Common myeloid progenitor, CD34-positive (primary cell): ENCODE results near the gene SLC2A4.

Experiments
- CTCF ChIA-PET: fragments of 350-600 bp; sonication (Branson Sonifier 250); formaldehyde crosslinking; loops from one replicate; lab custom pipeline; 2021; ENCODE audit warnings: antibody characterized with exemption; lab: Charles Lee
- POLR2A ChIA-PET: fragments of 350-600 bp; sonication (Branson Sonifier 250); formaldehyde crosslinking; loops from one replicate; lab custom pipeline; 2021; ENCODE audit warnings: antibody characterized with exemption; lab: Charles Lee
- DNase-seq, 3 donors: peaks; one replicate each; pipeline versions ENCODE4 v3.0.0 to v3.0.0-alpha.2; 2013
- H3K27ac ChIP-seq, 2 experiments: 1 replicate in 1 of 2; 2 replicates in 1 of 2; pipeline ENCODE4 v1.7.0; 2013; ENCODE audit warnings: inconsistent platforms in 2 of 2, low read length in 2 of 2, mild to moderate bottlenecking in 2 of 2, low read depth in 1 of 2, moderate library complexity in 1 of 2; ENCODE audit not compliant: severe bottlenecking in 2 of 2, insufficient read depth in 1 of 2, poor library complexity in 1 of 2
- H3K27me3 ChIP-seq, 5 experiments: replicated peaks in 2 of 5; 1 replicate in 3 of 5; 2 replicates in 2 of 5; pipeline versions ENCODE4 v1.6.1 to v1.7.0; 2013; ENCODE audit warnings: low read length in 4 of 5, mild to moderate bottlenecking in 2 of 5, moderate library complexity in 2 of 5, inconsistent platforms in 1 of 5; ENCODE audit not compliant: insufficient read depth in 5 of 5, control insufficient read depth in 4 of 5
- H3K36me3 ChIP-seq, 4 experiments: 1 replicate in 2 of 4; 2 replicates in 2 of 4; pipeline versions ENCODE4 v1.6.1 to v1.7.0; 2013; ENCODE audit warnings: low read length in 3 of 4, control low read depth in 1 of 4, mild to moderate bottlenecking in 1 of 4; ENCODE audit not compliant: control insufficient read depth in 4 of 4, insufficient read depth in 4 of 4
- H3K4me1 ChIP-seq, 4 experiments: 1 replicate in 3 of 4; 2 replicates in 1 of 4; pipeline versions ENCODE4 v1.6.1 to v1.7.1; 2013; ENCODE audit warnings: low read length in 3 of 4, mild to moderate bottlenecking in 3 of 4, control low read depth in 1 of 4, inconsistent platforms in 1 of 4, moderate library complexity in 1 of 4; ENCODE audit not compliant: control insufficient read depth in 4 of 4, insufficient read depth in 4 of 4; ENCODE audit errors: control extremely low read depth in 1 of 4
- H3K4me3 ChIP-seq, 7 experiments: 1 replicate in 4 of 7; 2 replicates in 3 of 7; pipeline versions ENCODE4 v1.5.1 to v1.7.0; 2013; ENCODE audit warnings: mild to moderate bottlenecking in 7 of 7, low read length in 6 of 7, moderate library complexity in 6 of 7, inconsistent platforms in 2 of 7, low read depth in 2 of 7, control low read depth in 1 of 7; ENCODE audit not compliant: insufficient read depth in 4 of 7, control insufficient read depth in 1 of 7; ENCODE audit errors: extremely low read depth in 1 of 7
- H3K9me3 ChIP-seq, 5 experiments: 1 replicate in 4 of 5; 2 replicates in 1 of 5; pipeline versions ENCODE4 v1.6.1 to v1.7.1; 2013; ENCODE audit warnings: low read length in 4 of 5, mild to moderate bottlenecking in 2 of 5, inconsistent platforms in 1 of 5, low read depth in 1 of 5, moderate library complexity in 1 of 5; ENCODE audit not compliant: control insufficient read depth in 4 of 5, insufficient read depth in 2 of 5; ENCODE audit errors: control extremely low read depth in 1 of 5
- WGBS: methylation state at CpG from one replicate; pipeline ENCODE4 v1.1.5; 2013; ENCODE audit not compliant: insufficient coverage; 5-methylcytosine and 5-hydroxymethylcytosine counted together

SLC2A4 gene

DNA sequence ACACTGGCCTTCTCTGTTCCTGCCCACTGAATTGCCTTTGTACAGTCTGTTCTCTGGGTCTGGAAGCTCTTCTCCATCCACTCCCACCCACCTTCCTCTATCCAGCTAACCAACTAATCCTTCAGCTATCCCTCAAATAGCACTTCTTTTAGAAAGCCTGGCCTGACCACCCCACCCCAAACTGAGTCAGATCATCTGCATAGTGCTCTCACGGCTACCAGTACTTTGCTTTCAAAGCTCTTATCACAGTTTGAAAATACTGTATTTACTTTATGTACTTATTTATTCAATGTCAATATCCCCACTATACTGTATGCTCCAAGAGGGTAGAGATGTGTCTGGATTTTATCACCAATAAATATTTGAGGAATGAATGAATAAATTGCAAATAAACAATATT is 14.7 kb upstream of the SLC2A4 start:
- Histone ChIP-seq H3K4me3 (no peak overlapping the region), H3K27ac (no peak overlapping the region), H3K9me3 (no peaks in the 10 kb centered on the region), H3K27me3 (peaks cover 0 to 35% (median 16%) of the 10 kb centered on the region in 5 experiments), H3K4me1 (peaks cover 0 to 20% (median 18%) of the 10 kb centered on the region in 4 experiments), H3K36me3 (no peaks in the 10 kb centered on the region)
- WGBS = no CpG with 5 or more reads among the region's 1 CpG
- POLR2A ChIA-PET = no interaction called here
- no peak for DNase-seq
- CTCF ChIA-PET = interaction anchor here (0.8 to 2.1 kb wide), 5 partner anchors 8 to 63 kb away, joined by 3 to 8 read pairs (median 3); no protein-coding TSS in a partner anchor

DNA sequence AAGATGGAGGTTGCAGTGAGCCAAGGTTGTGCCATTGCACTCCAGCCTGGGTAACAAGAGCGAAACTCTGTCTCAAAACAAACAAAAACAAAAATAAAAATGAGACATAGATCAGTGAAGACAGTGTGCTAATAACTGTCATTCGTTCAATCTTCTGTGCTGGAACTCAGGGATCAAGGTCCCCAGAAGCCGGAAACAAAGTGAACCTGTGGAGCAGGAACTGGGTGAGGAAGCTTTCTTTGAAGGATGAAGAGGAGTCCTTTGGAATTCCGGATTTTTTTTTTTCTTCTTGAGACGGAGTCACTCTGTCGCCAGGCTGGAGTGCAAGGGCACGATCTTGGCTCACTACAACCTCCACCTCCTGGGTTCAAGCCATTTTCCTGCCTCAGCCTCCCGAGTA is 2.1 kb upstream of the SLC2A4 start:
- POLR2A ChIA-PET = no interaction called here
- WGBS = 98% methylated on average over 6 of the region's 8 CpGs
- no peak overlapping the region for H3K27ac ChIP-seq

DNA sequence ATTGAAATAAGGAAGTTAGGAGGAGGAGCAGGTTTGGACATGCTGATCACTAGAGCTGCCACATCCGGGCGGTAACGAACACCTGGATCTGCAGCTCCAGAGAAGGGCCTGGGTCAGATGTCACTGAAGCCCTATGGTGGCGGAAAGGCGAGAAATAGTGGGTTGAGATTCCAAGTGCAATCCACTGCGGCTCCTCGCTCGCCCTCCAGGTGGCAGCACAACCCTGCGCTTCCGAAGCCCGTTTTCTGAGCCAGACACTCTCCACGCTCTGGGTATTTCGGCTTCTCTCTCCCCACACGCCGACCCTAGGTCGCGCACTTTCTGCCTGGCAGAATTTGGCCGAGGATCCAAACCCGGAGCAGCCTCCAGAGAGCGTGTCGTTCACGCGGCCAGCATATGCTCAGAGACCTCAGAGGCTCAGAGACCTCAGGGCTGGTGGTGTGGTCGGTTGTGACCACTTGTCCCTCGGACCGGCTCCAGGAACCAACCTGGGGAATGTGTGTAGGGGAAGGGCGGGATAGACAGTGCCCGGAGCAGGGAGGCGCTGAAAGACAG is 922 bp upstream of the SLC2A4 start:
- Histone ChIP-seq H3K27ac (no peak overlapping the region), H3K9me3 (no peaks in the 10 kb centered on the region), H3K4me3 (peak overlapping the region in 6 of 7 experiments; percentile 19 to 73 (median 62)), H3K36me3 (peaks cover 0 to 5% (median 0%) of the 10 kb centered on the region in 4 experiments), H3K27me3 (peaks cover 0 to 2% (median 0%) of the 10 kb centered on the region in 5 experiments), H3K4me1 (peaks cover 0 to 35% (median 33%) of the 10 kb centered on the region in 4 experiments)
- ChIA-PET CTCF (interaction anchor here (0.8 to 6.5 kb wide), 10 partner anchors 12 to 68 kb away, joined by 3 to 65 read pairs (median 6); partner anchors contain the start of gene ACAP1), POLR2A (interaction anchor here (0.6 to 0.9 kb wide), 2 partner anchors 16 to 39 kb away, joined by 3 to 5 read pairs; no protein-coding TSS in a partner anchor)
- under 1% methylated on average over 27 of the region's 29 CpGs for WGBS
- DNase-seq = peak; percentile 88 to 93 (median 93)

More for the DNA sequence above, 2.1 kb upstream of the SLC2A4 start:
- H3K9me3 ChIP-seq = no peaks in the 10 kb centered on the region
- H3K4me3 ChIP-seq = no peak overlapping the region
- no peak for DNase-seq
- H3K4me1 ChIP-seq = peaks cover 0 to 35% (median 33%) of the 10 kb centered on the region in 4 experiments
- peaks cover 0 to 2% (median 0%) of the 10 kb centered on the region in 5 experiments for H3K27me3 ChIP-seq
- peaks cover 0 to 2% (median 0%) of the 10 kb centered on the region in 4 experiments for H3K36me3 ChIP-seq
- CTCF ChIA-PET = interaction anchor here (0.6 to 6.5 kb wide), 6 partner anchors 13 to 75 kb away, joined by 4 to 65 read pairs (median 5); no protein-coding TSS in a partner anchor

DNA sequence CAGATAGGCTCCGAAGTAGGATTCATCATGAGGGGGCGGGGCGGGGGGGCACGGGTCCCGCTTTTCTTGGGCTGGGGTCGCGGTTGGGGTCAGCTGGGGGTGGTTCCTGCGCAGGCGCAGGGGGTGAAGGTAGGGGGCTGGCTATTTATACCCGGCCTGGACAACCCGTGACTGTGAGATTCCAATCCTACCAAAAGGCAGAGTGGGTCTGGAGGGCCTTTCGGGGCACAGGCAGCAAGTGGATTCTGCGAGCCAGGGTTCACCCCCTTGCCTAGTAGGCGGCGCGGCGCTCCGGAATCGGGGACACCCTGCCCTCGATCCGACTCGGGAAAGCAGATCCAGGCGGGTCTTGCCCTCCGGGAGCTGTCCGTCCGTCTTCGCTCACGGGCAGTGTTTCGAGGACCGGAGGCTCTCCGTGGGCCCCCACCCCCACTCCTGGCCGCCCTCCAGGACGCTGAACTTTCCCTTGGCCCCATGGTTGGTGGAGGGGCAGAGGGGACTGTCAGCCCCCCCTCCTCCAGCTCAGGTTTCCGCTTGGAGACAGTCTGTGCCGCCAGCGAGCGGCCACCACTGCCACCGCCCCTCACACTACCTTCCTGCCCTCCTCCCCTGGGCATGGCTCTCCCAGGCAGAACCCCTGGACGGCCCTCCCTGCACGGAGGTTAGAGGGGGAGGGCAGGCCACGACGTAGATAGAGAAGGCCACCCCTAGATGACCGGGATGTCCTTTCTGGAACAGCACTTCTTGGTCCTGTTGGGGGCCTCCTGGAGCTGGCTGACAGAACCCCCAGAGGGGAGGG is 634 bp downstream of the SLC2A4 start:
- DNase-seq = peak in 2 of 3 donors; percentile 37 to 52
- Histone ChIP-seq H3K4me3 (peak overlapping the region in 6 of 7 experiments; percentile 9 to 73 (median 63)), H3K36me3 (peaks cover 0 to 5% (median 0%) of the 10 kb centered on the region in 4 experiments), H3K9me3 (no peaks in the 10 kb centered on the region), H3K4me1 (peaks cover 0 to 45% (median 41%) of the 10 kb centered on the region in 4 experiments), H3K27ac (no peak overlapping the region), H3K27me3 (no peaks in the 10 kb centered on the region)
- CTCF ChIA-PET = interaction anchor here (1.0 to 6.5 kb wide), 5 partner anchors 10 to 66 kb away, joined by 3 to 65 read pairs (median 9); no protein-coding TSS in a partner anchor
- POLR2A ChIA-PET = interaction anchor here (0.6 kb wide), 1 partner anchor 9 kb away, joined by 3 read pairs; no protein-coding TSS in a partner anchor
- WGBS = 1% methylated on average over 29 of the region's 43 CpGs

DNA sequence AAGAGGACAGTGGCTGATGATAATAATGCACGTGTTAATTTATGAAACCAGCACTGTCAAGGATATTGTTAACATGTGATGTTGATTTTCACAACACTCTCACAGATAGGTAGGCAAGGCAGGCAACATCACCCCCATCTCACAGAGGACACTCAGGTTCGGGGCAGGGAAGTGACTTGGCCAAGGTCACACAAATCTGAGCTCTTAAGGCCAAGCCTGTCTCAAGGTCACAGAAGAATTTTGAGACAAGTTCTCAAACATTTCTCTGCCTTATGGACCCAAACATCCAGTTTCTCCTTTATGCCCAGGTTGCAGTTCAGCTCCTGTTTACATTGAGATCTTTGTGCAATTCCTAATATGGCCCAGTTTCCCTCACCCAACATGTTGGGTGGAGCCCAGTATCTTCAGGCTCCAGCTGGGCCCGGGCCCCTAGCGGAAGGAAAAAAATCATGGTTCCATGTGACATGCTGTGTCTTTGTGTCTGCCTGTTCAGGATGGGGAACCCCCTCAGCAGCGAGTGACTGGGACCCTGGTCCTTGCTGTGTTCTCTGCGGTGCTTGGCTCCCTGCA is 1.3 kb downstream of the SLC2A4 start:
- Histone ChIP-seq H3K9me3 (no peaks in the 10 kb centered on the region), H3K4me1 (peaks cover 0 to 47% (median 41%) of the 10 kb centered on the region in 4 experiments), H3K36me3 (peaks cover 0 to 5% (median 0%) of the 10 kb centered on the region in 4 experiments), H3K27me3 (no peaks in the 10 kb centered on the region), H3K27ac (no peak overlapping the region), H3K4me3 (peak overlapping the region in 4 of 7 experiments; percentile 62 to 73 (median 68))
- 59% methylated on average over 5 of the region's 6 CpGs for WGBS
- POLR2A ChIA-PET = no interaction called here
- DNase-seq = peak in 2 of 3 donors; percentile 66 to 78
- CTCF ChIA-PET = interaction anchor here (0.8 to 6.5 kb wide), 5 partner anchors 9 to 54 kb away, joined by 3 to 65 read pairs (median 3); no protein-coding TSS in a partner anchor

DNA sequence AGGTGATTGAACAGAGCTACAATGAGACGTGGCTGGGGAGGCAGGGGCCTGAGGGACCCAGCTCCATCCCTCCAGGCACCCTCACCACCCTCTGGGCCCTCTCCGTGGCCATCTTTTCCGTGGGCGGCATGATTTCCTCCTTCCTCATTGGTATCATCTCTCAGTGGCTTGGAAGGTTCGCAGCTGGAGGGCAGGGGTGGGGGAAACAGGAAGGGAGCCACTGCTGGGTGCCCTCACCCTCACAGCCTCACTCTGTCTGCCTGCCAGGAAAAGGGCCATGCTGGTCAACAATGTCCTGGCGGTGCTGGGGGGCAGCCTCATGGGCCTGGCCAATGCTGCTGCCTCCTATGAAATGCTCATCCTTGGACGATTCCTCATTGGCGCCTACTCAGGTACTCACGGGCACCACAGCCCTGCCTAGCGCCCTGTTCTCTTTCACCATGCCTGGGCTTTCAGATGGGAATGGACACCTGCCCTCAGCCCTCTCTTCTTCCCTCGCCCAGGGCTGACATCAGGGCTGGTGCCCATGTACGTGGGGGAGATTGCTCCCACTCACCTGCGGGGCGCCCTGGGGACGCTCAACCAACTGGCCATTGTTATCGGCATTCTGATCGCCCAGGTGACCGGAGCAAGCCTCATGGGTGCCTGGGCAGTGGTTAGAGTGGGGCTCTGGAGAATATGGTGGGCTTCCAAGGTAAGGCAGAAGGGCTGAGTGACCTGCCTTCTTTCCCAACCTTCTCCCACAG is 2.1 kb downstream of the SLC2A4 start:
- Histone ChIP-seq H3K36me3 (peaks cover 0 to 5% (median 0%) of the 10 kb centered on the region in 4 experiments), H3K4me1 (peaks cover 0 to 47% (median 41%) of the 10 kb centered on the region in 4 experiments), H3K27ac (no peak overlapping the region), H3K27me3 (no peaks in the 10 kb centered on the region), H3K4me3 (no peak overlapping the region), H3K9me3 (no peaks in the 10 kb centered on the region)
- peak in 1 of 3 donors; percentile 20 for DNase-seq
- ChIA-PET CTCF (interaction anchor here (0.8 to 6.5 kb wide), 6 partner anchors 8 to 53 kb away, joined by 3 to 65 read pairs (median 24); partner anchors contain the start of gene ACAP1), POLR2A (no interaction called here)
- 80% methylated on average over 9 of the region's 18 CpGs for WGBS
